Stimulated activated CD4-positive, alpha-beta T cell treated with anti-CD3 and anti-CD28 coated beads, Interleukin-15, amount 100 ng/mL, for 1 hour (primary cell): ENCODE data around the gene SUSD6.

Source experiments
- DNase-seq, 2 donors: peaks; one replicate each; pipeline ENCODE4 v3.0.0-alpha.2; 2020; ENCODE audit warnings: low read depth in 1 of 2, low spot score in 1 of 2

SUSD6 gene

DNA sequence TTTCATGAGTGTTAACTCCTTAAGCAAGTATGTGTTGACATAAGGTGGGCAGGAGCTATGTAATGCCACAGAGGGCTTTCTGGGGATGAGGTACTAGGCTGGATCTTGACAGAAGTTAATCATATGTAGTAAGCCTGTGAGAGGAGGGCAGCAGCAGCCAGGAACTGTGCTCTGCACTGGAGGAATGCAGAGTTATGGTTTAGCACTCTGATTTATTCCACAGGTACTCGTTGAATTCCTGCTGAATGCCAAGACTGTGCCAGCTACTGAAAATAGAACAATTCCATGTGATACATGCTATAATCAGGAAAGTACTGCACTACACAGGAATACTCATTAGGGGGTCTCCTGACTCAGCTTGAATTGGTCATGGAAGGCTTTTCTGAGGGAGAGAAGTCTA lies 58.7 kb downstream of the SUSD6 start:
- no peak for DNase-seq

DNA sequence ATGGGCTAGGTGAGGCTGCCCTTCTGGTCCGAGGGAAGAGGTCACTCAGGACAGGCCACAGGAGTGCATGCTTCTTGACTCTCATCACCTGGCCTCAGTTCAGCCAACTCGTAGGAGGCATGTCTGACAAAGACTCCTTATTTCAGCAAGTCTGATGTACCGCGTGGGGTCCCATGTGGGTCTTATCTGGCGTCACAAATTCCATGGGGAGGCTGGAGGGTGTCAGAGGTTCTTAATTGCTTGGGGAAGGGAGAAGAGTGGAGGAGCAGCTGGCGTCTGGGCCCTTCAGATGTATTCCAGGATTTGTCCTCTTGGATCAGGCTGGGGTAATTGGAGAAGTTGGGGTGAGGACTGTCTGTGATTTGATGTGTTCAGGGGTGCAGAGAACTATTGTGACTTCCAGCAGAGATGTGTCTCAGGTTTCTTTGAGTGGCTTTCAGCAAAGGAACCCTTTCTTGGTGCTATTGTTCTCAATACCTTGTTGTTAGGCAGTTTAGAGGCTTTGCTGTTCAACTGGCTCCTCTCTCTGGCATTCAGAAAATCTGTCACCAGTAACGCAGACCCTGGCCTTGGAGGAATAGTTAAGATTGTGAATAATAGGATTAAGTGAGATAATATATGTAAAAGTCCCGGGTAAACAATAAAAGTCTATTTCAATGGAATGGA lies 60.1 kb downstream of the SUSD6 start:
- no peak for DNase-seq

DNA sequence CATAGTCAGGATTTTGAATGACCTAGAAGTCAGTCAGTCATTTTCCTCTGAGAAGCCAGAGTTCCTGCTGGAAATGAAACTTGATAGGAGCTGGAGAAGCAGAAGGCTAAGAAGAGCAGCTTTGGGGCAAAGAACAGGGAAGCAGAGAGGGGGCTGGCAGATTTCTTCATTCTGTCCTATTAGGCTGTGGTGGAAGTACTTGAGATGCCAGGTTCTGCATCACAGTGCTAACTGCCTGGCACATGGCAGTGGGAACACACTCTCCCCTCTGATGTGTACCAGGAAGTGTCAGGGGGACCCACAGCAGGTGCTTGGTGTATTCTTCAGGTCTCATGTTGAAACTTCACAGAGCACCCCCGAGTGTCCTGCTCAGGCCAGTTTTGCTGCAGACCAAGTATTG lies 61.0 kb downstream of the SUSD6 start:
- no peak for DNase-seq

DNA sequence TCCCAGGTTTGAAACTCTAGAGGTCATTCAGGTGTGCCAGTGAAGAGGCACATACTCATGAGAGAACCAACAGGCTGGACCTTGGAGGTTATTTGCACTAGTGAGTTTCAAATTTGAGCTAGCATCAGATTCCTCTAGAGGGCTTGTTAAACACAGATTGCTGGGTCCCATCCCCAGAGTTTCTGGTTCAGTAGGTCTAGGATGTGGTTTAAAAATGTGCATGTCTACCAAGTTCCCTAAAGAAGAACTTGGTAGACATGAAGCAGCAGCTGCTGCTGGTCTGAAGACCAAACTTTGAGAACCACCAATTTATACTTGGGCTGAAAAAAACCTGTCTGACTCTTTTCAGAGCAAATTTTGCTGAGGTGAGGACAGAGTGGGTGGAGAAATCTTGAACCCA lies 61.7 kb downstream of the SUSD6 start:
- DNase-seq = no peak

DNA sequence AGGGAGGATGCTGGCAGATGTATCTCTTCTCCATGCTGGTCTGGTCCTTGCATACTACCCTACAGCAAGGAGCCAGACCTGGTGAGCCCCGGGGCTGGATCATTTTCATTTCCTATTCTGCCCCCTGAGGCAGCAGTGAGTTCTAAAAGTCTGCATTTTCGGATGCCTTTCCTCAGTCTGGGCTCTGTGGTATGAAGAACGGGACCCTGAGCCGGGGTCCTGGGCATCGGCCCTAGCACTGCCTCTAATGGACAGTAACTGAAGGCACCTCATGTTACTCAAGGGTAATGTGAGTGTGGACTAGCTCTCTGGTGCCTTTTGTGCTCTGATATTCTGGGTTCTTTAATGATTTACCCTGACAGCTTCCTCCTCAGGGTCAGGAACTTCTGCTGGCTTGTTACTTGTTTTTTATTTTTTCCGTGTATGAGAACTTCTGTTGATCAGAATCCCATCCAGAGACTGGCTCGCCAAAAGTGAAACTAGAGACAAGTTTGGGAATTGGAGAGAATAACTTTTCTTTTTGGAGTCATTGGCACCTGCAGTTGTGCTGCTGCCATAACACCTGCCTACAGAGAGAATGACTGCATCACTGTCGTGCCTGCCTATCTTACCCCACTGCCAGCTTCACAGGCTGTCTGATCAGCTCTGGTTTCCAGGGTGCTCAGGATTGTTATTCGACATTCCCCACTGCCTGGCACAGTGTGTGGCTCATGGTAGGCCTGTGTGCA lies 62.3 kb downstream of the SUSD6 start:
- no peak for DNase-seq

DNA sequence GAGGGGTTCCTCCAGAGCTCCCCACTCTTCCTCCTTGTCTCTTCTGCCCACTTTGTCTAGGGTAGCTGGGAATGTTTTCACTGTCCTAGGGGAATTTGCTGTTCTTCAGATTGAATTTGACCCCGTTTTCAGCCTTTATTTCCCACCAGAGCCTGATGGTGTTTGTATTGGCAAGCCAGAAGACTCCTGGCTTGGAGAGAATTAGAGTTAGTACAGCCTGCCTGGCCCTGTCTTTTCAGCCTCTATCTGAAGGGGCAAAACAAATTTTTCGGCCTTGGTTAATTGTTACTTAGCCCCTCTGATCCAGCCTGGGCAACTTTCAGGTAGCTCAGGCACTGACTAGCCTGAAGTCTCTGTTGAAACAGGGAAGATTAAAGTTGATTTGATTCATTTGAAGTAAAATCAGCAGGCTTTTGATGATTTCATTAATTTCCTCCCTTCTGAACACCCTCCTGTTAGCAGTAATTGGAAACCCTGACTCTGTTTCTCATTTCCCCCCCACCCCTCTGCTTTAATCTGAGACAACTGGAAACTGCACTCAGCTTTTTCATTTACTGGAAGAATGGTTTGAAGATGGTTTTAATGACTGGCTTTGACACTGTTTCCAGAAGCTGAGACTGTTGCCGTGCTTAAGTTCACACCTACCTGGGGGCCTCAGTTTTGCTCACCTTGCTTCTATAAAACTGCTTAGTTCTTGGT lies 63.3 kb downstream of the SUSD6 start:
- no peak for DNase-seq

DNA sequence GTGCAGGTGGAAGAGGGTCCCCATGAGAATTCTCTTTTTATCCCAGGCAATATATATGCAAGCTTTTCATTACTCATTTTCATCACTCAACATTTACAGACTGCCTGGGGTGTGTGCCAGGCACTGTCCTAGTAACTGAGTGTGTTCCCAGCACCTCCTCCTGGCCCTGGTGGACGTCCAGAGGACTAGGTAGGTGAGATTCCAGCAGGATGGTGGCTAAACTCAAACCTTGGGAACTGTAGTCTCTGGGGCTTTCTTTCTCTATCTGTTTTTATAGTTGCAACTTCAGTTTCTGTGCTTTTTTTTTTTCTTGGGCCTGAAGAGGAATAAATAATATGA lies 63.8 kb downstream of the SUSD6 start:
- no peak for DNase-seq

DNA sequence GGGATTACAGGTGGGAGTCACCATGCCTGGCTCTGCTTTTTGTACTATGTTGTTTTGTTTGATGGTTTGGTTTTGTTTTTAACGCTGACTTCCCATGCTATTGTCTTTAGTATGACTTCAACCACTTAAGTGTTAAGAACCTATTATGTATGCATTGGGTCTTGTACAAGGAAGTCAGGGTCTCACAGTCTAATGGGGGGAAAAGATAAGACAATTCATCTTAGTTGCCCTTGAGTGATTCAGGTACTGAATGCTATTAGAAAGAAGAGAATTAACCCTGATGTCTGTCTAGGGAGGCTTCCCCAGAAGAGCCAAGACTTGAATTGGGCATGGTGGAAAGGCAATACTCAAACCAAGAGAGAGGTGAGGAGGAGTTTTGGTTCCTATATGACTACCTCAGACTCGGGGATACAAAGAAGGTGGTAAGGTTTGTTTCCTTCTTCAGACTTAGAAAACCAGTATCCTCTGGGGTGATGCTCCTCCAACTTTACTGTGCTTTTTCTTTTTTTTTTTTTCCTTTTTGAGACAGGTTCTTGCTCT lies 64.6 kb downstream of the SUSD6 start:
- no peak for DNase-seq

DNA sequence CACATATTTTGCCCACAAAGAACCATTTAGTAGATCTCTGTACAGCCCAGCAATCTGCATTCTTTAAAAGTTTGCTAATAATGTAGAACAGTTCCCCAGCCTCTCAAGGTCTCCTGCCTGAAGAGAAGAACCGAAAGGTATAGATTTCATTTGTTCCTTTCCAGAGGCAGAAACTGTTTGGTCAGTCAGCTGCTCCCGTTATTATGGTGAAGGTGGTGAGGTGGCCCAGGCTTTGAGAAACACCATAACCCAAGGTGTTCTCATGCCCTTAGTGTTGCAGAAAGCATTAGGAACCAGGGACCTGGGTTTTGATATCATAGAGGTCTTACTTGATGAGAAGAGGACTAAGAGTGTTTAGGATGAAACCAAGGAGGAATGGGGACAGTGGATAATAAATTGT lies 65.3 kb downstream of the SUSD6 start:
- no peak for DNase-seq

DNA sequence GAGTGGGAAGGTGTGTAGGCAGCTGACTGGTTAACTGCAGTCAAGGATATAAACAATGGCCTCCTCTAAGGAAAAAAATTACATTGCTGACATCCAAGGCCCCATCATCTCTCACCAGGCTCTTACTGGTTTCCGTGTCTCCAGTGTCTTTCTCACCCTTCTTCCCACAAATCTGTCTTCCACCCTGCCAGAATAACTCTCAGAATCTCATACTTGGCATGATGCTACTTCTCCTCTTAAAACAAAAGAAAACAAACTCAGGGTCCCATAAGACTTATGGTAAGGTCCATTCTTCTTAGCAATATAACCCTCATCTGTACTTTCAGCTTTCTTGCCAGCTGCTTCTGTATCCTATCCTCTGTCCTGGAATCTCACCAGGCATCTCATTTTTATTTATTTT lies 68.9 kb downstream of the SUSD6 start:
- no peak for DNase-seq

DNA sequence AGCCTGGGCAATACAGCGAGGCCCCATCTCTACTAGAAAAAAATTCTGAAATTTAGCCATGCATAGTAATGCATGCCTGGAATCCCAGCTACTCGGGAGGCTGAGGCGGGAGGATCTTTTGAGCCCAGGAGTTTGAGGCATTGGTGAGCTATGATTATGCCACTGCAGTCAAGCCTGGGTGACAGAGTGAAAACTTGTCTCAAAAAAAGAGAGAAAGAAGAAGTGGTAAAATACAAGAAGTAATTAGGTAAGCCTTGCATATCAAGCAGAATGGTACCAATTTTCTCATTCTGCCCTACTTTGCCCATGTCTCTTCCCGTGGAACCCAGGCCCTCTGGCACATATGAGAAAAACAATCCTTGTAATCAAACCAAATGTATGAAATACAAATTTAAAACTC lies 70.7 kb downstream of the SUSD6 start:
- DNase-seq = no peak

DNA sequence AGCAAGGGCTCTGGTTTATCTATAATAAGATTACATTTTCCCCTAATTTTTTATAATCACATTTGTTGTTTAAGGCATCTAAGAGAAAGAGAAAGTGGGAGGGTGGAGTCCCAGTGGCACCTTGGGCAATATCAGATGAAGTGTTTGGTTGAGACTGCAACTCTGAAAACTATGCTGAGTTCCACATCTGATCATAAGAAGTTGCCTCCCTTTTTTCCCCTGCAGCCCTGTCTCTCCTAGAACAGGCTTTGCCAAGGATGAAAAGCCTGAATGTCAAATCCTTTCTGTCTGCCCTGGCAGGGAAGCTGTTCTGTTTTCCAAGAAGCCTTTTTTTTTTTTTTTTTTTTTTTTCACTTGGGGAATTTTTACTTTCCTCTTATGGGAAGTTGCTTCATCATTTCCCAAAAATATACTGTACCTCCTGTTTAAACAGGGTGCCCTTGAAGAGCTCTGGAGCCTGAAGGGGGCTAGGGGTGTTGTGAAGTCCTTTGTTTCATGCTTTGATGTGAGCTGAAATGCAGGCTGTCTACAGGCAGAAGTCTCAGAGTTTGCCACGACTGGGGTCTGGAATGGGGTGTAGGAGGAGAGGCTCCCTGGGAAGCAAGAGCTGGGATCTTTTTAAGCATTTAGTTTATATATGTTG lies 71.3 kb downstream of the SUSD6 start:
- DNase-seq = no peak

DNA sequence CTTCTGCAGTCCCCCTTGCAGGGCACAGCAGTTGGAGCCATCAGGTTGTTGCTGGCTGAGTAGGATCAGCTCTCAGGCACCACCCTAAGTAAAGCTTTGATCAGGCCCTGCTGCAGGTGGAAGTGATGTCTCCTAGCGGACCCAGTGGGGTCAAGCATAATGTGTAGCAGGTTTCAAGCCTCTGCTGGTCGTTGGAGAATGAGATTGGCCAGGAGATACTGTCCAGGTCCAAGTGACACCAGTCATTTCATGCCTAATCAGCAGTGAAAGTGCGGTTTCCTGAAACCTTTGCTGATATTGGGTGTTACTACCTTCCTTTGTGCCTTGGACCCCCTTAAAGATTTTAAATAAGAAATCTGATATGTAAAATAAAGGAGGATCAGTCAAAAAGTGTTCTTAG lies 72.6 kb downstream of the SUSD6 start:
- no peak for DNase-seq

DNA sequence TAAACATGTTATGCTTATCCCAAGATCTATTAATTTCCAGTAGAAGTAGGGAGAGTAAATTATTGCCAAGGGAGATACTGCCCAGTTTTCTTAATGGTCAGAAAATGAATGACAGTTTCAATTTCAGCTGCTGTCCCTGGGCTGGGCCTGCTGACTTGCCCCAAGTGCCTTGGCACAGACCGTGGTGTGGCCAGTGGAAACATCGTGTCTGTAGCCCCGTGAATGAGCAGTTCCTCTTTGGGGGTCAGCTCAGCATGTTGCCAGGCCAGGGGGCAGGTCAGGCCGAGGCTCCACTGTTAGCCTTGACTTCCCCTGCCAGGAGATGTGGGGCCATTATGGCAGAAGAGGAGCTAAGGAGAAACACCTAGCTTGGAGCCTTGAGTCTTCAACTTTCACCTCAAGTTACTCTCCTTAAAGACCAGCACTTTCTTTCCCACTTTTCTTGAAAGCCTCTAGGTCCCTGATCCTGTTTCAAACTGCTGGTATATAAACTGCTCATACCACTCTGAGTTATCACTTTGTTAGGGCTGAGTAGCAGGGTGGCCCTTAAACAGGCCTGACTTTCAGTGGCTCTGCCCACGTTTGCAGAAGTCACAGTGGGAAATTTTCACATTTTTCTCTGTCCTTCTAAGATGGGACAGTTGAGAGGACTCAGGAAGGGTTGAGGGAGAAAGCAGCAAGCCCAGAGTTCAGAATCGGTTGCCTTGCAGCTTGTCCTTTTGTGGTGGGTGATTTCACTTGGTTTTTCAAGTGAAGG lies 73.2 kb downstream of the SUSD6 start:
- no peak for DNase-seq

DNA sequence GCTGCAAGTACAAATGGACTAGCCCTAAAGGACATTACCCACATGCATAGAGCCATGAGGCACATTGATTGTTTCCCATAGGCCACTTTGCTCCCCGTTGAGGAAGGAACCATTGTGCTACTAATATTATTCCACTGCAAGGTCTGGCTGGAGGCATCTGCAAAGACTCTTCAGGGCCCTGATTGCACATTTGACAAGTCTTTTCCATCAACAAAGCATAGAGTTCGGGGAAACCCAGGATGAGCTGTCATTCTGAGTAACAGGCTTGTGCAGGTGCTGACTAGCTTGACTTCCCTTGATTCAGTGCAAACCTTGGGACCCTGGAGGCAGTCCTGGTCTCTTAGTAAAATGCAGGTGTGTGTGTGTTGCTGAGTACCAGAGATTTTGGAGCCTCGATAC lies 73.8 kb downstream of the SUSD6 start:
- peak in 1 of 2 donors; percentile 23 for DNase-seq

DNA sequence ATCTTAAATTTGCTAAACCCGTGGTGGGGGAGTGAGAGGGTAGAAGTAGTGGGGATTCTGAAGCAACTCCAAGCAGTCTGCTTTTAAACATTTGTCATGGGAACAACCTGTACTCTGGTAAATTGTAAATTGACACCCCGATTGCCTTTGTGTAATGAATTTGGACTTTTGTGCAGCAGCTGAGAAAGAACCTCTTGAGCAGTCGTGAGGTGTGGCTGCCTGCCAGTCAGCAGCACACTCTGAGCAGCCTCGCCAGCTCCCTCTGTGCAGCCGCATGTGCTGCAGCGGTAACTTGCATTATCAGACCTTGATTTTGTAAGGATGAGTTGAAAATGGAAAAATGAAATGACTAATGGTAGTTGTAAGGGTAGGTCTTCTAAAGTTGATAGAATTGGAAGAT lies 74.3 kb downstream of the SUSD6 start:
- no peak for DNase-seq

DNA sequence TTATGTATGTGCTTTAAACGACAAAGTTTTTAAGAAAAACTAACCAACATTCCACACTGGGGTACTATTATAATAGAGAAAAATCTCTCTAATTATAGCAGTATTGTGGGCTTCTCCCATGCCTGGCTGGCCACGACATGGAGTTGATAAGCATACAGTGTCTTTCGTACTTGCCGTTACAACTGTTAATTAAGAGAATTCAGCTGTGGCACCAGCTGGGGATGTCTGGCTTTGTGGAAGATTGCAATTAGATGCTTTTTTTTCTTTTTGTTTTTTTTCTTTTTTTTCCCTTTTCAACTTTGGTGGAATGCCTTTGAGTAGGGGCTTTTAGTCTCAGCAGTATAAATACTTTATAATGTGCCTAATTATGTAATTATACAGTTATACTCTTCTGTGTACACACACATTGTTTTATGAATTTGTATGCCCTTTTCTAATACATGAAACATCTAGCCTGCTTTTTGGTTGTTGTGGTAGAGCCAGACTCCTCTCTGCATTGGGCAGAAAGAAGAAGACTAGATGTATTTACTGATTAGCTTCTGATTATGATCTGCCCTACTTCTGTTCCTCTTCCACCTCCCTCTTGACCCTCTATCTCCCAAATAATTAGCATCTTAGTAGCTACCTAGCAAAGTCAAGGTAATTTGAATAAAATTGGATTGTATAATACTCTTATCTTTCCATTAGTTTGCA lies 76.4 kb downstream of the SUSD6 start:
- DNase-seq = no peak

DNA sequence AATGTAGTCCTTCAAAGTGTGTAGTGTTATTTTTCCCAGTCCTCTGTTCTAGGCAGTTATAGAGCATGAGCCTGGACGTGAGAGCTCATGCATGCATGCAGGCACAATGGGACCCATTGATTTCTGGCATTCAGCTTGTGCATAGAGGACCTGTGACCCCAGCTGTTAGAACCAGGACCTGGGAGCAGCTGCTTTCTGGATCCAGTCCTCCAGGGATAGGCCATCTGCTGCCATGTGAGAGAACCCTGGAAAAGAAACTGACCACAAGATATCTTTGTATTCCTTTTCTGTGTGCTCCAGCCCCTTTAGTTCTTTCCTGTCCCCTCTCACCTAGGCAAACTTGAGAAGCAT lies 76.9 kb downstream of the SUSD6 start:
- no peak for DNase-seq

DNA sequence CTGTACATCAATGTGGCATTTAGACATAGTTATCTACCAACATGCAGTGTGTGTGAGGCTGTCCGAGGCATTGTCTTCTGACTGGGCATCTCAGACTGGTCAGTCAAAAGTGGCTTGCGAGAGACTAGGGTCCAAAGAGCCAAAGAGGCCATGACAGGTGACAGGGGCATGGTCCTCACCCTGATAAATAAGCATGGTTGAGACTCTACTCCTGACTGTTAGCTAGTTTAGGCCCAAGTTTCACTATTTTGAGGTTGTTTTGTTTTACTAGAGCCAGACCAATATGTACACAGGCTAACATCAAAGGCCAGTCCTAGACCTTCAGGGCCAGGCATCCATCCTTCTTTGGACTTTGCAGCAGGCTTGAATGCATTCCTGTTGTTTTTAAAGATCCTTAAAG lies 78.6 kb downstream of the SUSD6 start:
- DNase-seq = no peak

DNA sequence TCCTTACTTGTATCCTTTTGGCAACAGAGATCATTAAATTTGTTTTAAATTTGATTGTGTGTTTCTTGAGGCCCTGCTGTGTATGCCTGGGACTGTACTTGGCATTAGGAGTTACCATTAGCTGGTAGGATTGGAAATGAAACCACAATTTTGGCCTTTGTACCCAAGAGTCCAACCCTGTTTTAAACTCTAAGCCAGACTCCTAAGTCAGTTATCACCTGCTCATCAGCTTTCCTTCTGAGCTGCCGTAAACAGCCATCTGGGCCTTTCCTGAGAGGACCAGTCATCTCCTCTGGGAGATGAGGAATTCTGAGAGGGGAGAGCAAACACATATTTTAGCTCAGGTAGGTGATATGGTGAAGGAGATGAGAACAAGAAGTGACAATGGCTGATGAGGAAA lies 81.2 kb downstream of the SUSD6 start:
- DNase-seq = no peak

DNA sequence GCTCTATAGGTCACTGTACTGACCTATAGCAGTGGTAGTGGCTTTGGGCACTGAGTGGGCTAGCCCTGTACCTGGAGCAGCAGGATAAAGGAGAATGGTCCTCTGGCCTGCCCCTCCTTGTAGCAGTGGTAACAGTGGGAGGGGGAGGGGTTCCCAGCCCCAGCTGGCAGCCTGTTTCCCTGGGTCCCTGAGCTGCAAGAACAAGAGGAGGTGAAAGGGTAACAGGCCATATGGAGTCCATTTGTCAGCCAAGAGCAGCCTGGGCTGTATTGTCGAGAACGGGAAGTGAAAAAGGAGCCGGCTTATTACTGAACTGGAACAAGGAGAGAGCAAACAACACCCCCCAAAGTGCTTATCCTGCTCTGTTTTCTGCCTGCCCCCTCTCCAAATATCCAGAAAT lies 81.7 kb downstream of the SUSD6 start:
- no peak for DNase-seq
